ENCODE results near the gene CALR. TPM values are rescaled to one million over a fixed set of nuclear protein-coding genes. Genes with fewer than 3 reads are reported as not detected.
A peak's percentile ranks its signal among the peaks of the same experiment; 100 is the strongest.

CALR gene
- total and polyA plus RNA-seq, 9 of the 15 experiments (the other 6 are each of a cell fraction or from before 2014, with no cell fraction given): 126 to 811 (median 642) TPM

GRCh38 chr19:12939975-12940423 is 1.6 kb downstream of the CALR start (continued):
- TF ChIP-seq KLF16 (IDR thresholded peaks at IDR 0.05) (no peak), ARID3B (CRISPR knock-in tag; IDR thresholded peaks at IDR 0.05; ENCODE audit: borderline replicate concordance) (no peak)

GRCh38 chr19:12940897-12941296 is 2.5 kb downstream of the CALR start:
- Histone ChIP-seq H4K20me1 (replicated peaks; ENCODE audit: control insufficient read depth, insufficient read depth, low read length) (peaks cover 31% of the 10 kb centered on the region), H3K9ac (ENCODE audit: insufficient read depth in 1 of 2, low read depth in 2 of 2, low read length in 2 of 2) (peak overlapping the region in 1 of 2 experiments; percentile 83; a peak in 1 of 4 replicates), H3K9me3 (replicated peaks; ENCODE audit: control insufficient read depth, insufficient read depth, low read depth, low read length) (no peaks in the 10 kb centered on the region), H3K79me2 (ENCODE audit: control insufficient read depth, insufficient read depth, low read length) (peaks cover 54% of the 10 kb centered on the region), H3K4me2 (ENCODE audit: insufficient read depth, low read length) (peak overlapping the region; percentile 98), H3K36me3 (ENCODE audit: control insufficient read depth, insufficient read depth, low read length) (peaks cover 61% of the 10 kb centered on the region), H3K9me1 (ENCODE audit: control insufficient read depth, insufficient read depth, low read length) (peaks cover 8% of the 10 kb centered on the region), H3K27ac (ENCODE audit: extremely low read depth, low read depth, low read length) (peak overlapping the region; percentile 60; the same call in 1 of the 3 replicates), H2AFZ (ENCODE audit: low read depth, low read length) (no peak overlapping the region), H3K4me3 (no peak overlapping the region), H3K4me1 (replicated peaks in 1 of 2; ENCODE audit: control insufficient read depth in 2 of 2, insufficient read depth in 2 of 2, low read length in 2 of 2) (peaks cover 27 to 44% of the 10 kb centered on the region in 2 experiments), H3K27me3 (ENCODE audit: control insufficient read depth in 2 of 2, insufficient read depth in 2 of 2, low read length in 2 of 2) (no peaks in the 10 kb centered on the region)
- WGBS (ENCODE audit: insufficient coverage, low coverage, missing lambda C conversion rate): 82% methylated on average over 2 of the region's 2 CpGs
- TF ChIP-seq POLR2AphosphoS5 (IDR thresholded peaks at IDR 0.05; ENCODE audit: control insufficient read depth, insufficient read depth, low read depth, low read length) (peak; percentile 41; the same call in 1 of the 2 replicates), PML (IDR thresholded peaks at IDR 0.05; ENCODE audit: low read length) (peak; percentile 34; the same call in 1 of the 2 replicates), RBFOX2 (IDR thresholded peaks at IDR 0.05; ENCODE audit: low read depth, low read length) (peak; percentile 10; the same call in 1 of the 2 replicates), ZBED1 (IDR thresholded peaks at IDR 0.05) (peak; percentile 54; the same call in 1 of the 2 replicates), FUS (optimal IDR thresholded peaks at IDR 0.05; ENCODE audit: low read depth, low read length) (no peak), SREBF1 (IDR thresholded peaks at IDR 0.05; ENCODE audit: borderline replicate concordance, low read depth, low read length) (no peak)
- in situ Hi-C loops (cut with MboI) (no loop called here), intact Hi-C loops (cut with micrococcal nuclease) (no loop called here)
- no TSS peak for BruUV-seq (replicated peaks)
- ChIA-PET POLR2A (interaction anchor here (0.7 kb wide), 1 partner anchor 20 kb away, joined by 5 read pairs; no protein-coding TSS in a partner anchor), CTCF (ENCODE audit: low intra/inter-chr PET ratio) (no interaction called here)
- FAIRE-seq (no peak), DNase-seq (ENCODE audit: extremely low read depth in 1 of 4, low spot score in 3 of 4) (no peak), ATAC-seq (no peak)
